GM19395 (cell line): ENCODE results near the gene MAGEB17.
"Not testable (repeated sequence)": the region's sequence is repeated elsewhere in the genome, so short reads cannot be mapped to it uniquely, and the experiment has no call there.

Source experiments
- ATAC-seq: cut with Tn5 transposase; IDR thresholded peaks from one replicate; pipeline ENCODE4 v1.9.1; 2021; ENCODE audit warnings: mild to moderate bottlenecking, moderate library complexity; ENCODE audit not compliant: unreplicated experiment

The MAGEB17 gene

GRCh38 chrX:16155581-16156096, 11.6 kb upstream of the MAGEB17 start:
- no peak for ATAC-seq

- ATAC-seq = no peak
Observed at GRCh38 chrX:16156692-16157331, 10.5 kb upstream of the MAGEB17 start.

GRCh38 chrX:16160729-16161128, 6.6 kb upstream of the MAGEB17 start:
- no peak for ATAC-seq

- not testable (repeated sequence) for ATAC-seq
Observed at GRCh38 chrX:16161173-16161572, 6.1 kb upstream of the MAGEB17 start.

- no peak for ATAC-seq
Observed at GRCh38 chrX:16162391-16162790, 4.9 kb upstream of the MAGEB17 start.

DNA sequence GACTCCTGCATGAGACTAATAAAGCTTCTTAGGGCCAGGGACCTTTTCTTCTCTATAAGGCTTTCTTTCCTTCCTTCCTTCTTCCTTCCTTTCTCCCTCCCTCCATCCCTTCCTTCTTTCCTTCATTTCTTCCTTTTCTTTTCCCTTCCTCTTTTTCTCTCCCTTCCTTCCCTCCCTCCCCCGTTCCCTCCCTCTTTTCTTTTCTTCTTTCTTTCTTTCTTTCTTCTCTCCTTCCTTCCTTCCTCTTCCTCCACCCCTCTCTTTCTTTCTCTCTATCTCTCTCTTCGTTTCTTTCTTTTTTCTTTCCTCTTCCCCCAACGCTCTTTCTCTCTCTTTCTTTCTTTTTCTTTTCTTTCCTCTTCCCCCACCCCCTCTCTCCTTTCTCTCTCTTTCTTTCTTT, 2.5 kb upstream of the MAGEB17 start:
- ATAC-seq = no peak

DNA sequence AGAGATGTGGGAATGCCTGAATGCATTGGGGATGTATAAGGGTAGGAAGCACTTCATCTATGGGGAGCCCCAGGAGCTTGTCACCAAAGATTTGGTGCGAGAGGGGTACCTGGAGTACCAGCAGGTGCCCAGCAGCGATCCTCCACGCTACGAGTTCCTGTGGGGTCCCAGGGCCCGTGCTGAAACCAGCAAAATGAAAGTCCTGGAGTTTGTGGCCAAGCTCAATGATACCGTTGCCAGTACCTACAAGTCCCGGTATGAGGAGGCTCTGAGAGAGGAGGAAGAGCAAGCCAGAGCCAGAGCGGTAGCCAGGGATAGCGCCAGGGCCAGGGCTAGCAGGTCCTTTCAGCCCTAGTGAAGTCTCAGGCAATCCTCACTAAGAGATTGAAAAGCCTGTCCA, 3.8 kb downstream of the MAGEB17 start:
- ATAC-seq = no peak

GRCh38 chrX:16171944-16172343, 4.7 kb downstream of the MAGEB17 start:
- no peak for ATAC-seq

GRCh38 chrX:16172391-16172790, 5.1 kb downstream of the MAGEB17 start:
- no peak for ATAC-seq

DNA sequence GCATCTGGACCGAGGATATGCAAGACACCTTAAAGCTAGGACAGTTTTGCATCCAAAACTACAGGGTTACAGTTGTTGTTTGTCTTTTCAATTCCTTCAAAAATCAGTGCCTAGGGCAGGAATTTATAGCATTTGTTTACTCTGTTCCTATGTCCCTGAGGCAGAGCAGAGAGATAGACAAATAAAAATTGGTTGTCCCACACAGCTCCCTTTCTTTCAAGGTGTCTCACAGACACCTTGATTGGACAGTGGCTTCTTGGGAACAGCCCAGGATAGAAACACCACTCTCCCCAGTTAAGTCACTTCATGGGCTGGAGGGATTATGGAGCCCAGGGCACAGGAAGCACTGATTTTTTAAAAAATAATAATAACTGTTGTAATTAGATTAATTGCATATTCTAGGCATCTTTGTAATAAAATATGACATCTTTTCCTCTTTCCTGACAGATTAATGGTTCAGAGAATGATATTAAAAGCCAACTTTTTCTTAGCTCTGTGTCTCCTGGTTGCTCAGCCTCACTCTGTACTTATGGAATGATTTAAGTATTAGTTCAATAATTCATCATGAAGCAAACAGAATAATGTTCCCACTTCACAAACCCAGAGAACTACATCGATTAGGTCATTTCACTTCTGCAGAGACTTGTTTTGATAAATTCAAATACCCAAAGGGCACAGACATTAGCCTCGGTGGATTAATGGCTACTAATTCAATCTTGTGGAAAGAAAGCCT, 8.2 kb downstream of the MAGEB17 start:
- ATAC-seq = no peak

DNA sequence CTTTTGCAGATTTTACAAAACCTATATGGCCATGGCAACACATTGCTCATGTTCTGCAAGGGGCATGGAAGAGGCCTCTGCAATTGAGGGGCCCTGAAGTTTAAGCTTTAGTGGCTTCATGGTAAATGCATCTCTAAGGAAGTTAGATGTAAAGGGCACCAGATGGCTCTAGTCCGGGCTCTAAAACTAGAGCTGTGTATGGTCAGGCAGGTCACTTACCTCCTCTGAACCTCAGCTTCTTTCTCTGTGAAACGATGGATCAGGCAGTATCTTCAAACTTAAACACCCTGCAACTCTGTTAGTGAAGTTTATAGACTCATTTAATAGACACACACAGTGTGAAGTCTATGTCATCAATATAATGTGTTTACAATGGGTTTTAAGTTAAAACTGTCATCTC, 10.0 kb downstream of the MAGEB17 start:
- ATAC-seq = no peak

GRCh38 chrX:16183843-16184242, 16.6 kb downstream of the MAGEB17 start:
- not testable (repeated sequence) for ATAC-seq

DNA sequence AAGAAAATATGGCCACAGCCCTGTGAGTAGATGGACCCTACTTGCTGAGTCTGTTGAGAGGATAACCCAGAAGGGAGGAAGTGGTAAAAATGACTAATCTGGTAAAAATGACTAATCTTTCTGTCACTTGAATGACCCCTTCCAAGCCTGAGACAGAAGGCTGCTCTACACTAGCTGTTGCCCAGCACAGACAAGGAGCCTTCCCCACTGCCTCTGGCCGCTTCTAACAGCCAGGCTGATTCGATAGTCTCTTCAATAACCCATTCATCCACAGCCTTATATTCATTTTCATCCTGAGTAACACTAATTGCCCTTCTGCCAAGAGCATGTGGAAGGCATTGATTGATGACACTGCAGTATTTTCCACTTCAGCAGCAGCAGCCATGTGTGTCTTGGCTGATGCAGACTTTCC, 18.4 kb downstream of the MAGEB17 start:
- ATAC-seq = peak; percentile 100

- ATAC-seq = no peak
Observed at GRCh38 chrX:16186380-16187007, 19.2 kb downstream of the MAGEB17 start.

- no peak for ATAC-seq
Observed at GRCh38 chrX:16187024-16187760, 19.9 kb downstream of the MAGEB17 start.

DNA sequence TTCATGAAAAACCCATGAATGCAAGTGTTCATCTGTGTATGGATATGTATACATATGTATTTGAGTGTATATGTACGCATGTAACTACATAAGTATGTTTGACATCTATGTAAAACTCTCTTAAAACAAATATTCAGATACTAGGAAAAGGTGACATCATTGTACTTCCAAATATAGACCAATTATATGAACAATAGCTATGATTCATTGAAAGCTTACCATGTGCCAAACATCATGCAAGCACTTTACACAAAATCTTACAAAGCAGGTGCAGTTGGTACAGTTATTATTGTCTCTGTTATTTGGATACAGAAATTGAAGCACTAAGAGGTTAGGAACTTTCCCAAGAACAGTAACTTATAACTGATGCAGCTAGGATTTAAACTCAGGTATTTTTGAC, 21.4 kb downstream of the MAGEB17 start:
- no peak for ATAC-seq

GRCh38 chrX:16191605-16192004, 24.3 kb downstream of the MAGEB17 start:
- no peak for ATAC-seq

GRCh38 chrX:16196829-16197228, 29.5 kb downstream of the MAGEB17 start:
- ATAC-seq = no peak

GRCh38 chrX:16199343-16199742, 32.1 kb downstream of the MAGEB17 start:
- no peak for ATAC-seq

DNA sequence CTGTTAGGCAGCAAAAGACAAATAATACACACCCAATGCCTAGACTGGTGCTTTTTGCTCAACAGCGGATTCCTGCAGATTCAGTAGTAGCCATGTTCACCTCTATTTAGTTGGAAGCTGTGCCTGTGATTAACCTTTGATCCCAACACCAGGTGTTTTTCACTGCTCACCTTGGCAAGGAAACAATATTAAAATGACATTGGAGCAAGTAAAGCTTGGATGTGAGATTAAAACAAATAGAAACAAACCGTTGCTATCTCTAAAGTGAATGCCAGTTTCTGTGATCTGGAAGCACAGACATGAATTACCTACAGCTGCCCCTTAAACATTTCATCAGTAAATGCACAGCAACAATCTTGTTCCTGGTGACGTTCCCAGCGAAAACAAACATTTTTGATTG, 35.7 kb downstream of the MAGEB17 start:
- ATAC-seq = no peak

DNA sequence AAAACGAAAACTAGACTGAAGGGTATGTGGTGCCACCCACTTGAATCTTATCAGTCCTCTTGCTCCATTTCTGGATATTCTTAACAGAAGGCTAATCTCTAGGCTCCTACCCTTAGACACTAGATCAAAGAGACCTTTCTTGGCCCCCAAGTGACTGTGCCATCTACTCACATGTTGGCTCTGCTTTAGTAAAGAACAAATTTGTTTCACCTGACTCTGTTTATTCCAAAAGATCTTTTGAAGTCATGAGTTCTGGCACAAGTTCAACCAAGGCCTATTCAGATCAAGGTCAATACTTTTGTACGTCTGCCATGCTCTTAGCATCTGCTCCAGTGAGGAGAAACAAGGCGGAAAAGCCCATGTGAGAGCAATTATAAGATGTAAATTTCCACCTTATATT, 37.3 kb downstream of the MAGEB17 start:
- no peak for ATAC-seq
